ENCODE results near the gene ADAP1. TPM values are rescaled to one million over a fixed set of nuclear protein-coding genes. Genes with fewer than 3 reads are reported as not detected.

The ADAP1 gene
- total RNA-seq, 1 experiment from 2014 or later: 6.2 TPM

DNA sequence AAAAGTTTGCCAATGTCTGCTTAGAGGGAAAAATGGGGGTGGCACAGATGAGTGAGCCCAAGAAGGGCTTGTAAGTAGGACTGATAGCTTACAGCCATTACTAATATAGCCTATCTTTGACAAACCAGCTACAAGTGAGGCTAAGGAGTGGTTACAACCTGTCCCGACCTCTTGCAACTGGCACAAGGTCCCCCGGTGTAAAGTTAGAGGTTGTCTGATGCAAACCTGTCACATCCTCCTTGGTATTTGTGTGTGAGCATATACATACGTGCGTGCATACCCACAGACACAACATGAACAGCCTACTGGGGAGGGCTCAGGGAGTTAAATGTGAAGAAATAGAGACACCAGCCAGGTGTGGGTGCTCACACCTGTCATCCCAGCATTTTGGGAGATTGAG, 14.6 kb downstream of the ADAP1 start:
- H3K27me3 ChIP-seq (ENCODE audit: insufficient read depth, low read length): no peaks in the 10 kb centered on the region

More for the DNA sequence above, 14.6 kb downstream of the ADAP1 start:
- no peak overlapping the region for H2BK15ac ChIP-seq (ENCODE audit: low read depth, low read length)
- no peak overlapping the region for H2BK5ac ChIP-seq (ENCODE audit: insufficient read length, low read length)
- no peaks in the 10 kb centered on the region for H3K4me1 ChIP-seq (ENCODE audit: insufficient read depth, low read length)
- Mint-ChIP-seq H3K27me3 (ENCODE audit: low read depth) (peaks cover 12% of the 10 kb centered on the region), H3K4me3 (no peak overlapping the region), H3K9me3 (peaks cover 3 to 4% of the 10 kb centered on the region in 2 experiments; a peak in 3 of 5 replicates), H3K36me3 (ENCODE audit: insufficient read depth in 1 of 3, low read depth in 3 of 3) (no peaks in the 10 kb centered on the region; a peak in 2 of 7 replicates), H3K27ac (no peak overlapping the region), H3K4me1 (peaks cover 4 to 6% of the 10 kb centered on the region in 2 experiments; a peak in 3 of 4 replicates)
- no peak overlapping the region for H3K23ac ChIP-seq (ENCODE audit: insufficient read length, low read depth, low read length)
- H3K27ac ChIP-seq (ENCODE audit: insufficient read length, low read depth, low read length): no peak overlapping the region
- H2AK5ac ChIP-seq (ENCODE audit: insufficient read length, low read length): no peak overlapping the region
- no peak overlapping the region for H4K8ac ChIP-seq (replicated peaks; ENCODE audit: insufficient read length, low read depth, low read length)
- no peak overlapping the region for H3K56ac ChIP-seq (ENCODE audit: insufficient read length, low read depth, low read length)
- no peaks in the 10 kb centered on the region for H3K79me1 ChIP-seq (ENCODE audit: insufficient read depth, low read depth, low read length, poor library complexity, severe bottlenecking)
- no peaks in the 10 kb centered on the region for H3K79me2 ChIP-seq (ENCODE audit: insufficient read depth, low read length)
- TF ChIP-seq, protein P1, sequence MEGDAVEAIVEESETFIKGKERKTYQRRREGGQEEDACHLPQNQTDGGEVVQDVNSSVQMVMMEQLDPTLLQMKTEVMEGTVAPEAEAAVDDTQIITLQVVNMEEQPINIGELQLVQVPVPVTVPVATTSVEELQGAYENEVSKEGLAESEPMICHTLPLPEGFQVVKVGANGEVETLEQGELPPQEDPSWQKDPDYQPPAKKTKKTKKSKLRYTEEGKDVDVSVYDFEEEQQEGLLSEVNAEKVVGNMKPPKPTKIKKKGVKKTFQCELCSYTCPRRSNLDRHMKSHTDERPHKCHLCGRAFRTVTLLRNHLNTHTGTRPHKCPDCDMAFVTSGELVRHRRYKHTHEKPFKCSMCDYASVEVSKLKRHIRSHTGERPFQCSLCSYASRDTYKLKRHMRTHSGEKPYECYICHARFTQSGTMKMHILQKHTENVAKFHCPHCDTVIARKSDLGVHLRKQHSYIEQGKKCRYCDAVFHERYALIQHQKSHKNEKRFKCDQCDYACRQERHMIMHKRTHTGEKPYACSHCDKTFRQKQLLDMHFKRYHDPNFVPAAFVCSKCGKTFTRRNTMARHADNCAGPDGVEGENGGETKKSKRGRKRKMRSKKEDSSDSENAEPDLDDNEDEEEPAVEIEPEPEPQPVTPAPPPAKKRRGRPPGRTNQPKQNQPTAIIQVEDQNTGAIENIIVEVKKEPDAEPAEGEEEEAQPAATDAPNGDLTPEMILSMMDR (conservative IDR thresholded peaks at IDR 0.05): no peak
- H4K91ac ChIP-seq (ENCODE audit: insufficient read length, low read depth, low read length): no peak overlapping the region
- no peak overlapping the region for H4K5ac ChIP-seq (ENCODE audit: insufficient read length, low read depth, low read length)
- no peak overlapping the region for H2AFZ ChIP-seq (ENCODE audit: low read length)
- H3K9ac ChIP-seq (ENCODE audit: extremely low read depth, insufficient read length, low read length): no peak overlapping the region
- no peak for DNase-seq
- H2BK120ac ChIP-seq (ENCODE audit: low read depth, low read length, poor library complexity, severe bottlenecking): no peak overlapping the region
- no peaks in the 10 kb centered on the region for H4K20me1 ChIP-seq (ENCODE audit: control insufficient read depth, insufficient read depth, insufficient read length)
- no peak overlapping the region for H2BK12ac ChIP-seq (ENCODE audit: insufficient read length, low read depth, low read length)
- no peak overlapping the region for H3K4ac ChIP-seq (ENCODE audit: low read depth, low read length)
- H3K4me2 ChIP-seq (ENCODE audit: insufficient read depth, insufficient read length, low read length): no peak overlapping the region
- no peak overlapping the region for H3K14ac ChIP-seq (ENCODE audit: insufficient read depth, low read length)
- no peaks in the 10 kb centered on the region for H3K23me2 ChIP-seq (ENCODE audit: insufficient read length, low read depth, low read length, poor library complexity, severe bottlenecking)
- WGBS (ENCODE audit: extremely low coverage, insufficient read length, low lambda C conversion rate): no CpG with 5 or more reads among the region's 4 CpGs
- no peak overlapping the region for H3T11ph ChIP-seq (ENCODE audit: low read length)
- H2BK20ac ChIP-seq (ENCODE audit: low read depth, low read length, poor library complexity, severe bottlenecking): no peak overlapping the region
- no peaks in the 10 kb centered on the region for H3K9me3 ChIP-seq (ENCODE audit: control insufficient read depth, low read depth, low read length)
- H3K18ac ChIP-seq (ENCODE audit: insufficient read length, low read depth, low read length): no peak overlapping the region

Data from H9 (cell line).